Activated CD4-positive, alpha-beta T cell treated with anti-CD3 and anti-CD28 coated beads, Interleukin-2, amount 50 U/mL, for 48 hours (primary cell): ENCODE results near the gene GPSM1.

Source experiments
- DNase-seq, 2 experiments: peaks; one replicate each; pipeline ENCODE4 v3.0.0-alpha.2; 2020

The GPSM1 gene, protein sequence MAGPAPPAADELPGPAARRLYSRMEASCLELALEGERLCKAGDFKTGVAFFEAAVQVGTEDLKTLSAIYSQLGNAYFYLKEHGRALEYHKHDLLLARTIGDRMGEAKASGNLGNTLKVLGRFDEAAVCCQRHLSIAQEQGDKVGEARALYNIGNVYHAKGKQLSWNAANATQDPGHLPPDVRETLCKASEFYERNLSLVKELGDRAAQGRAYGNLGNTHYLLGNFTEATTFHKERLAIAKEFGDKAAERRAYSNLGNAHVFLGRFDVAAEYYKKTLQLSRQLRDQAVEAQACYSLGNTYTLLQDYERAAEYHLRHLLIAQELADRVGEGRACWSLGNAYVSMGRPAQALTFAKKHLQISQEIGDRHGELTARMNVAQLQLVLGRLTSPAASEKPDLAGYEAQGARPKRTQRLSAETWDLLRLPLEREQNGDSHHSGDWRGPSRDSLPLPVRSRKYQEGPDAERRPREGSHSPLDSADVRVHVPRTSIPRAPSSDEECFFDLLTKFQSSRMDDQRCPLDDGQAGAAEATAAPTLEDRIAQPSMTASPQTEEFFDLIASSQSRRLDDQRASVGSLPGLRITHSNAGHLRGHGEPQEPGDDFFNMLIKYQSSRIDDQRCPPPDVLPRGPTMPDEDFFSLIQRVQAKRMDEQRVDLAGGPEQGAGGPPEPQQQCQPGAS

GRCh38 chr9:136327304-136327974 is at the start of gene GPSM1:
TSS of gene GPSM1 (plus strand) at chr9:136327539. CDS start at chr9:136327696, 157 bp downstream.
- peak; percentile 42 to 45 for DNase-seq

- DNase-seq = no peak
Observed at GRCh38 chr9:136277746-136278145, 49.6 kb upstream of the GPSM1 start.

DNA sequence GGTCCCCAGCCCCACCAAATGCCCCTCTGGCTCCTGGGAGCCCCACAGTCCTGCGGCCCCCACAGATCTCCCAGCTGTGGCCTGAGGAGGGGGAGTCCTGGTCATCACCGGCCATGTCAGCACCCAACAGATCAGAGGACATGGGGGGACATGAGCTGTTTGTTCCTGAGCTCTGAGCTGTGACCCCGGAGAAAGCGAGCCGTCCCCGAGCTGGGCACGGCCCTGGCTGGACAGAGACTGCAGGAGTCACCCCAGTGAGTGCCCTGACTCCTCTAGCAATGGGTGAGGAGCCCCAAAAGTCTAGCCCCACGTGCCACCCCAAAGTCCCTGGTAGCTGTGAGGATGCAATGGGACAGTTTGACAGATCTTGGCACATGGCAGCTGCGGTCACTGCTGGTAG is 49.1 kb upstream of the GPSM1 start:
- no peak for DNase-seq

DNA sequence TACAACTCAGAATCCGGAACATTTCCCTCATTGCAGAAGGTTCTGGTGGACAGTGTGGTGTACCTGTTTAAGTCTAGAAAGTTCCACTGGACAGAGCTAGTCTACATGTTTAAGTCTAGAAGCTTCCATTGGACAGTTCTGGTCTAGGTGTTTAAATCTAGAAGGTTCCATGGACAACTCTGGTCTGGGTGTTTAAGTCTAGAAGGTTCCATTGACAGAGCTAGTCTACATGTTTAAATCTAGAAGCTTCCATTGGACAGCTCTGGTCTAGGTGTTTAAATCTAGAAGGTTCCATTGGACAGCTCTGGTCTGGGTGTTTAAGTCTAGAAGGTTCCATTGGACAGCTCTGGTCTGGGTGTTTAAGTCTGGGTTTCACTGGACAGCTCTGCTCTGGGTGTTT is 48.4 kb upstream of the GPSM1 start:
- DNase-seq = no peak

DNA sequence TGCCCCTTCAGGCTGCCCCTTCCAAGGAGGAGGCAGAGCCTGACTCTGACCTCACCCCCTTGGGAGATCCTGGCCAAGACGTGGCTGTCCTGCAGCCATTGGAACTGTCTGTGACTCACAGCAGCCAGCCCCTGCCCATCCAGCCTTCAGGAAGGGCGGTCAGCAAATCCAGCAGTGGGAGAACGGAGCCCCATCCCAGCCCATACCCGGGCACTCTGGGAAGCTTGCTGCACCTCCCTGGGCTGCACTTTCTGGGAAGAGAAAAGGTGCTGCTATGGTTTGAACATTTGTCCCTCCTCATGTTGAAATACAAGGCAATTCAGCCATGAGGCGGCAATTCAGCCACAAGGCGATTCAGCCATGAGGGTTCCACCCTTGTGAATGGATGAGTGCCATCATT is 47.9 kb upstream of the GPSM1 start:
- no peak for DNase-seq

DNA sequence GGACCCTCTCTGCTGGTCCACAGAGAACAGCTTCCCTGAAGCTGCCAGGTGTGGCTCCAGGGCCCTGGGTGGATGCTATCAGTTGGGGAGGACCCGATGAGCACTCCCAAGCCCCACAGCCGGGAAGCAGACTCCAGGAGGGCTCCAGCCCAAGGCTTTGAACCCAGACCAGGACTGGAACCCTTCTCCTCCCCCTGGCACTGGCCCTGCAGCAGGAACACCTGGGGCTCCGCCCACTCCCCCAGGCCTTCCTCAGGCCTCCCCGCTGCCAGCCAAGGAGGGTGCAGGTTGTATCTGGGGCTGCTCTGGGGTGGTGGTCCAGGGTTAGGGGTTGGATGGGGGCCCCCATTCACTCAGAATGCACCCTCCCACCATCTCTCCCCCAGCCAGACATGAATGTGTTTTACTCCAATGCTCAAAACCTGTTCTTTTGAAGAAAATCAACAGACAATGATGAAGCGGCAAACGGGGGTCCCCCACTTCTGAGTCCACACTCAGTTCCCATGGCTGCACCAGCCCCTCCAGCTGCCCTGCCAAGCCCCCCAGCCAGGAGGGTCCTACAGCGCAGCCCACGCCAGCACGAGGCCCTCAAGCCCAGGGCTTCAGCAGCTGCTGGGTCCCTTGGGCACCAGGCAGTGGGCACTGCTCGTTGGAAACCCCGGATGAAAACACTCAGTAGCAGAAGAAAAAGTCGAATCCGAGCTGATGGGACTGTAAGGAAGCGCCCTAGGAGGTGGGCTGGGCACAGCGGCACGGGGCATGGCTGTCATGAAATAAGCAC is 46.6 kb upstream of the GPSM1 start:
- no peak for DNase-seq

- no peak for DNase-seq
Observed at GRCh38 chr9:136281421-136282271, 45.7 kb upstream of the GPSM1 start.

- DNase-seq = no peak
Observed at GRCh38 chr9:136282272-136282861, 45.0 kb upstream of the GPSM1 start.

- DNase-seq = peak; percentile 78 to 82
Observed at GRCh38 chr9:136283291-136284235, 43.8 kb upstream of the GPSM1 start.

DNA sequence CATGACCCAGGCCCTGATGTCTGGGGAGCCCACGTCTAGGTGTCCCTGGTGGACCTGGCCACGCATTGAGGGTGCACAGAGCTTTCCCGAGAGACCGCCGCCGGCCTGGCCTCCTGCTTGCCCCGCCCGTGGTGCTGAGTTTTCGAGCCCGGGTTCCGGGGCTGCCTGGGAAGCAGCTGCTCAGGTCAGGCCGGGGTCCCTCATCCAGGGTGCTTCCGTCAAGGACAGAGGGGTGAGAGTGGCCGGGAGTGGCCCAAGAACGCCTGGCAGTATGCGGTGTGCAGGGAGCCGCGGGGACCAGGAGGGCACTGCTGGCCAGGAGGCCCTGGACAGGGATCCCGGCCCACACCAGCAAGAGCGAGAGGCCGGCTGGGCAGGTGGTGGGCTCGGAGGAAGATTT is 43.0 kb upstream of the GPSM1 start:
- no peak for DNase-seq

- no peak for DNase-seq
Observed at GRCh38 chr9:136284951-136285350, 42.4 kb upstream of the GPSM1 start.

DNA sequence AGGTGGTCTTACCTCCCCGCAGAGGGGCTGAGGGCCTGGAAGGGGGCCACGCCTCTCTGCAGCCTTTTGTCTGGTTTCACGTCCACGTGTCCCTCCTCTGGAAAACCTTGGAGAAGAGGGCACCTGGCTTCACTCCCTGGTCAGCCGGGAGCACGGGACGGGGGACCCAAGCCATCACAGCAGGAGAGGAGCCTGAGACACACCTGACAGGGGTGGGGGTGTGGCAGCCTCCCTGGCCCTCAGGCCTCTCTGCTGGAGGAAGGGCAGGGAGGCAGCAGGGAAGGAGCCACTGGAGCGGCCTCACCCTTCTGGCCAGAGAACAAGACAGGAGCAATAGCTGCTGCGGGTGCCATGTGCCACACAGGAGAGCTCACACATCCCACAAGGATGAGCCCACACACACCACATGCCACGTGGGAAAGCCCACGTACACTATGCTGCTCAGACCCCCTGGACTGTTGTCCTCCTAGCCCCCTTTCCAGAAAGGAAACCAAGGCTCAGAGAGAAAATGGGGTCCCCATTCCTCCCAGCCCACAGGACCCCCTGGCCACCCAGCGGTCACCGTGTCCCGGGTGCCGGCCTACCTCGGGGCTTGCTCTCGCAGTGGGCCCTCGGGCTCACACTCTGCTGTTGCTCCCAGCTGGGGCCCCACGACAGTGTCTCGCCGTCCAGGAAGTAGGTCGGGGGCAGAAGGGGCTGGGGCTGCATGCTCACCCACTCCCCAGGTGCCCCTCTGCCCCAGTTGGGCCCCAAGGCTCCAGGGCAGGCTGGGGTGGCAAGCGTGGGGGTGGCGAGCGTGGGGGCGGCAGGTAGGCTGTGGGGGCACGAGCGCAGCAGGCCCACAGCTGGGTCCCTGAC is 41.6 kb upstream of the GPSM1 start:
- no peak for DNase-seq

DNA sequence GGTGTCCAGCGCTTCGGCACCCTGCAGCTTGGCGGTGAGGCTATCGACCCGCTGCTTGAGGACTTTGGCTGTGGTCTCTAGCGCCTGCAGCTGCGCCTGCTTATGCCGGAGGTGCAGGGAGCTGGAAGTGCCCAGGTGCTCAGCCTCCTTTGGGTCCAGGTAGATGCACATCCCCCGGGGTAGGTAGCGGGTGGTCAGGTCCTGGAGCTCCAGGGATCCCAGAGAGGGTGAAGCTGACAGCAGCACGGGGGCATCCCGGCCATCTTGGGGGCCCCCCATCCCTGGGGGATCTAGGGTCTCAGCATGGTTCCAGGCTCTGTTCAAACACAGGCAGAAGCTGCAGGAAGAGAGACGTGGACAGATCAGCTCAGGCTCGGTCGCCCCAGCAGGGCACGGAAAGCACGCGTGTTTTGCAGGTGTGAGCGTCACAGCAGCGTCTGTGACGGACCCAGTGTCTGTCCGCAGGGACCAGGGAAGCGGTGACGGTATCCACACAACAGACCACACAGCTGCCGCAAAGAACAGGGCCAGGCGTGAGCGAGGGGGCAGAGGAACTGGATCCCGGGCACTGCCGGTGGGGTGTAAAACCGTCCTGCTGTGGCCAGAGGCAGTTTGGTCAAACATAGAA is 40.9 kb upstream of the GPSM1 start:
- no peak for DNase-seq

DNA sequence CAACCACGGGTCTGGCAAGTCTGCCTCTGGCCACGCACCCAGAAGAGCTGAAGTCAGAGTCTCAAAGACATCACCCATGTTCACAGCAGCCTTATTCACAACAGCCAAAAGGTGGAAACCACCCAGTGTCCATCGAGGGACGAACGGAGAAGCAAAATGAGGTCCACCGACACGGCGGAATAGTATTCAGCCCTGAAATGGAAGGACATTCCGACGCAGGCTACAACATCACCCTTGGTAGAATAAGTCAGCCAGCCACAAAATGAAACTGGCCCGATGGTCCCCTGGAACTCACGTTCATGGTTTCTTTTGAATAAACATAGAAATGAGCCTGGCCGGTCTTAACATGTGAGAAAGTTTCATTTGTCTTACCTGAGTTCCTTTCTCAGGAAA is 40.4 kb upstream of the GPSM1 start:
- no peak for DNase-seq

DNA sequence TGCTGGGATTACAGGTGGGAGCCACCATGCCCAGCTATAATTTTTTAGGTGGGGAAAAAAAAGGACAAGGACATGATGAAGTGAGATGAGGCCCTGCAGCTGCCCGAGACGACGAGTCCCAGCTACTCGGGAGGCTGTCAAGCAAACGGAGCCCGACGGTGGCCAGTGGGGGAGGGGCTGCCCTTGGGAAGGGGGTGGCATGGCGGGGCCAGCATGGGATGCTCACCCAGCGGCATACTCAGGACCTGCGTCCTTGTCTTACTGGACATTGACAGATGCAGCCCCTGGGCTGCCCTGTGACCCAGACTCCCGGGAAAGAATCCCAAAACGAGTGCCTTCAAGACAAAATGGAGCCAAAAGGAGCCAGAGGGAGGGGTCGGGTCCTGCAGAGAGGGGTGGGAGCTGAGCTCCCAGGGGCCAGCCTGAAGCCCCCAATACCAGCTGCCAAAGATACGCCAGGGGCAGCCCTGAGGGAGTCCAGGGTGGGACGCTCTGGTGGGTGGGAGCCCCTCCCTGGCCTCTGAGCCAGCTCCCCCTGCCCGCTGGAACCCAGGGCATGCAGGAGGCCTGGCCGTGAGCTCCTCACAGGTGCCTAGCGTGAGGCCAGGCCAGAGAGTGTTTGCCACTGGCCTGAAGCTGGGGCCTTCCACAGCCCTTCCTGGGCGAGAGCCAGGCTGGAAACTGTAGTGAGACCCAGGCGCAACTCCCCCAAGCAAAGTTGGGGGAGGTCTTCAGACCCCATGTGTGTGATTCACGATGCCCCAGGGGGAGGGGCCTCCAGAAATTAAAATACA is 39.2 kb upstream of the GPSM1 start:
- DNase-seq = no peak

DNA sequence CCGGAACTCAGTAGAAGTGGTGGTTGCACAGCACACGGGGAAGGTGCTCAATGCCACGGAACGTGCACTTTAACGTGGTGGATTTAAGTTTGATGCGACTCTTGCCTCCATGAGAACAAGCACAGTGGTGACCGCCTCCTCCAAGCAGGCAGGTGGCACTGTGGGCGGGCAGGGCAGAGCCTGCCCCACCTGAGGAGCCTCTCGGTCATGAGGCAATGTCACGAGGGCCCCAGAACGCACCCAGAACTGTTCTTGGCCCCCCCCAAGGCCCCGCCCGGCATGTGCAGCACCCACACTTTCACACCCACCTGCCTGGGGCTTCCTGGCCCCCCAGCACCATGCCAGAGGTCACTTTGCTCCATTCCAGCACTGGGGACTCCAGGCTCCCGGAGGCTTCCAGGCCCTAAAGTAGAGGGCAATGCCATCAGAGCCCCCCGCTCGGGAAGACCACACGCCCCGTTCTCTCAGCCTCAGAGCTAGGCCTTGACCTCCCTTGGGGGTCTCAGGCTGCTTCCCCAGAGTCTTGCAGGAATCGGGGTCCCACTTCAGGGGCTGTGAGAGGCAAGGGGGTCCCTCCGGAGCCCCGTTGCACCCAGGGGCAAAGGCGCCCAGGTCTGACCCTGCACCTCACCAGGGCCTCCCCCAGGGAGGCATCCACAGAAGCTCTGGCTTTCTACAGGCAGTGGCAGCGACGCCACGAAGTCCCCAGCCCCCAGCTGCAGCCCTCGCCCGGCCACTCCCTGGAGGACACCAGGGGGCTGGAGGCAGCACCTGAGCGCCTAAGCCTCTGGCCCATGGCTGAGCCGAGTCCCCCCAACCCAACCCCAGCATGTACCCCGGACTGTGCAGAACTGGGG is 37.5 kb upstream of the GPSM1 start:
- DNase-seq = no peak

GRCh38 chr9:136290508-136291000 is 36.8 kb upstream of the GPSM1 start:
- no peak for DNase-seq
